SK-MEL-5 (cell line): ENCODE data around the gene CDC37. TPM values are rescaled to one million over a fixed set of nuclear protein-coding genes. Genes with fewer than 3 reads are reported as not detected.
A peak's percentile ranks its signal among the peaks of the same experiment; 100 is the strongest.

Experiments used
- DNase-seq: peaks from one replicate; pipeline ENCODE4 v3.0.0-alpha.2; 2016; ENCODE audit warnings: low read depth, low spot score
- in situ Hi-C: cut with HindIII; loops from 2 replicates; pipeline ENCODE4 v1.10.0; 2016; ENCODE audit warnings: low sequenced_read_pairs, high pct_unique_total_duplicates, low pct_unique_long_range_greater_than_20kb
- polyA plus RNA-seq, 2 experiments: library from polyadenylated mRNA; depleted of rRNA; stranded (reverse); fragments of >200 nt; gene quantifications; 2 replicates each; pipeline ENCODE4 v1.2.3, GENCODE V29; 2015
- total RNA-seq: library from RNA; depleted of rRNA; stranded (reverse); fragments of >200 nt; shearing (Covaris generic); gene quantifications from 2 replicates; pipeline ENCODE4 v1.2.3, GENCODE V29; 2014; rRNA removed

The CDC37 gene
- 225 and 232 TPM in 2 replicates for total RNA-seq
- 251 and 277 TPM in 2 replicates for polyA plus RNA-seq (2015; cell fraction: cytosol; rRNA removed)
- 905 and 990 TPM in 2 replicates for polyA plus RNA-seq (2015; cell fraction: nucleus; rRNA removed)

- peak; percentile 93 for DNase-seq
- in situ Hi-C loops: no loop called here
Measured at GRCh38 chr19:10403137-10404021, at the start of gene CDC37. CDC37 (minus strand) TSS chr19:10403542; CDS start chr19:10403479, 63 bp downstream.

DNA sequence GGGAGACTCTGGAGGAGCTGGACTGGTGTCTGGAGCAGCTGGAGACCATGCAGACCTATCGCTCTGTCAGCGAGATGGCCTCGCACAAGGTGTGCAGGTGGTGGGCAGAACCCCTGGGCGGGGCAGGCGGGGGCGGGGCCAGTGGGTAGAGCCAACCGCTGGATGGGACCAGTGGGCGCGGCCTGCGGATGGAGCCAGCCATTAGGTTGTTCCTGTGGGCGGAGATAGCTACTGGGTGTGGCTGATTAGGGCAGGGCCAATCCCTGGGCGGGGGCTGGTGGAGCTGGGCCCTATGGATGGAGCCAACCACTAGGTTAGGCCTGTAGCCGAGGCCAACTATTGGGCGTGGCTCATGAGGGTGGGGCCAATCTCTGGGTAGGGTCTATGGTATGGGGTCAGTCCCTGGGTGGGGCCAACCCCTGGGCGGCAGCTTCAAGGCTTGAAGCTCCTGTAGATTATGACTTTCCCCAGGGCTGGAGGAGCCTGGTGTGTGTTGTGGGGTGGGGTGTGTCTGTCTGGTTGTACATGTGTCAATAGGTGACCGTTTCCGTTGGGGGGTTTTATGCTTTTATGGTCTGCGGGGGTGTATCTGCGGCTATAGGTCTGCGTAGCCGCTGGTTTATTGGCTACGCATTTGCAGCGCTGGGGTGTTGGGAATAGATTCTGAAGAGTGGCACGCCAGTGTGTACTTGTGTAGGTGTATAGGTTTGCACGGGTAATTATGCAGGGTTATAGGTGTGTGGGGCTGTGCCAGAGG lies 47.7 kb upstream of the CDC37 start:
- in situ Hi-C loops: no loop called here

DNA sequence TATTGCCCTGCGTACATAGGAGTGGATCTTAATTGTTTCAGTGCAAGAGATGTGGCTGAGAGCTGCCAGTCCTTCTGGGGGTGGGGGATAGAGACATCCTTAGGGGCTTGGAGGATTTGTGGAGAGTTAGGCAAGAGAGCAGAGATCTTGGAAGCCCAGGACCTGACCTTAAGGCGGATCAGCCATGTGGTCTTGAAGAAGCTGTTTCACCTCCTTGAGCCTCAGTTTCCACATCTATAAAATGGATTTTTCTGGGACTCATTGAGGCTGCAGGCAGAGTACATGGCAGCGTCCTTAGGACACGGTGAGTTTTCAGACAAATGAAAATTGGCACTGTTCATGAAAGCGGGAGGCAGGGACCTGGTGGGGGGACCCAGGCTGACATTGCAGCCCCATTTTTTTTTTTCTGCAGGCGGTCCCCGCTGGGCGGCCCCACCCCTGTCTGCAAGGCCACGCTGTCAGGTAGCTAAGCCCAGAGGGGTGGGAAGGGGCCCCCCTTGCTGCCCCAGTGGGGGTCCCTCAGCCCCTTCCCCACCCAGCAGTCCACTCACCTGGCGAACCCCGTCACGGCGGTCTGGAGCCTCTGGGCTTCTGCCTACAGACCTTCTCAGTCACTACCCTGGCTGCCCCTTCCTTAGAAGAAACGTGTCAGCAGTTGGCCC lies 47.0 kb upstream of the CDC37 start:
- DNase-seq: no peak
- in situ Hi-C loops: no loop called here

More for the DNA sequence above, 47.7 kb upstream of the CDC37 start:
- DNase-seq: peak; percentile 53

- DNase-seq: no peak
- in situ Hi-C loops: no loop called here
Measured at GRCh38 chr19:10449037-10449436, 45.7 kb upstream of the CDC37 start.

GRCh38 chr19:10442698-10443097 lies 39.4 kb upstream of the CDC37 start:
- in situ Hi-C loops: no loop called here
- DNase-seq: no peak

- DNase-seq: no peak
- in situ Hi-C loops: no loop called here
Measured at GRCh38 chr19:10439588-10439987, 36.2 kb upstream of the CDC37 start.

GRCh38 chr19:10433131-10433536 lies 29.8 kb upstream of the CDC37 start:
- in situ Hi-C loops: no loop called here
- DNase-seq: no peak

DNA sequence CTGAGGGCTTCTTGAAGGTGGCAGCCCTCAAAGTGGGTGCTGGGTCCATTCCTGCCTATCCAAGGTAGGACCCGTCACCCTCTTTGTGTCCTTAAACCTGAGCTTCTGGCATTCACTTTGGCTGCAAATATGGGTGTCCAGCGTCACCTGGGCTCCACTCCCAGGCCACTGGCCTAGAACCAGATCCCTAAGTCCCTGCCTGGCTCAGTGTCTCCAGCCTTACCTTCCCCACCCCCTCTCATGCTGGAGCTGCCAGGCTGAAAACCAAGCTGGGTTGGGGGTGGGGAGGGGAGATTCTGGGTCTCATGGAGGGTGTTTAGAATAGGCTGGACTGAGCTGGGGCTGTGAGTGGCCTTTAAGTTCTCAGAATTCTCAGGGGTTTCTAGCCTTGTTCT lies 29.4 kb upstream of the CDC37 start:
- no peak for DNase-seq

DNA sequence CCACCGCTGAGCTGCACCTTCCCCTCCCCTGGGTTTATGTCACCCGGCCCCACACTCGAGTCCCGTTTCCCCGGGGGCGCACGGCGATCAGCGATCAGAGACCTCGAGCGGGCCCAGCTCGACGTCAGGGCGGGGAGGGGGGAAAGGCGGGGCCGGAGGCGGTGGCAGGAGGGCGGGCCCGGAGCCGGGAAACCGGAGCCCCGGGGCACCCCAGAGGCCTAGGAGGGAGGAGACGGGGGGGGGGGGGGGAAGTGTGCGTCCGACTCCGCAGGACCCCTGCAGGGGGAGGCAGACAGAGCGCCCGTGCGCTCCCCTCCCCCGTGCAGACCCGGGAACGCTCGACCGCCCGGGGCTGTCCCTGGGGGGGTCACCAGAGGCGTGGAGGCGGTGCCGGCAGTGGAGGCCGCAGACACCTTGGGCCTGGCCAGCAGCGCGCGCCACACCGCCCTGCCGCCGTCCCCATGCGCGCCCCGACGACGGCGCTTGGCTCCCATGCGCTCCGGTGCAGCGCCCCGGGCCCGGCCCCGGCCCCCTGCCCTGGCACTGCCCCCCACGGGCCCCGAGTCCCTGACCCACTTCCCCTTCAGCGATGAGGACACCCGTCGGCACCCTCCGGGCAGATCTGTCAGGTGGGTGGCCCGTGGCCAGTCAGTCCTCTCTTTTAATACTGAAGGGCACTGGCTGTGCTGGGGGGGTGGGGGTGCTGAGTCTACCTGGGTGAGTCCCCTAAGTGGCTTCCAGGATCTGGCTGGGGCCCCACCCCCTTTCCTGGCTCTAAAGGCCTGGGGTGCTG lies 28.8 kb upstream of the CDC37 start:
- in situ Hi-C loops: no loop called here
- DNase-seq: no peak

More for the DNA sequence above, 29.4 kb upstream of the CDC37 start:
- in situ Hi-C loops: no loop called here

DNA sequence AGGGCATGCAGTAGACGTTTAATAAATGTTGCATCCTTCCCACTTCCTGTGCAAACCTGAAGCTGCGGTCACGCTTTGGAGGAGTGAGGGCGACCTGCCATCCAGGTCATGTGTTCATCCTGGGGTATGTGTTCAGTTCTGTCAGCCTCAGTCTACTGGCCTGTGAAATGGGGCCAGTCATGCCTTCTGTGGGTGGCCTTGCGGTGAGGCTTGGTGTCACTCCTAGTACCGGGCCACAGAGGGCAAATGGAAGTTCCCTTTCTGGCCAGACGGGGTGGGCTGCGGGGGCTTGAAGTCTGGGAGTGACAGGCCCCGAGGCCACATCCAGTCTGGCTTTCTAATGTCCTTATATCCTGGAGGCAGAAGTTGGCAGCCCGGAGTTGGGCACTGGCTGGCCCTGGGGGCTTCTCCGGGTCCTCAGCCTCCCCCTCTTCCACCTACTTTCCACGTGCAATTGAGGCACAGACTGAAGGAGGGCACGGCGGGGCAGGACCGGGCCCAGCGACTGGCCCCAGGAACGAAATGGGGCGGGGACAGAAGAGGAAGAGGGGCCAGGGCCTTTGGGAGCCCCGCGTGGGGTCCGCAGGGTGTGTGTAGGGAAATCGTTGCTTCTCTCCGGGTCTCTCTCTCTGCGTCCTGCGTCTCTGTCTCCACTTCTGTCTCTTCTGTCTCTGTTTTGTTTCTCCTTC lies 28.1 kb upstream of the CDC37 start:
- no peak for DNase-seq
- in situ Hi-C loops: no loop called here

DNA sequence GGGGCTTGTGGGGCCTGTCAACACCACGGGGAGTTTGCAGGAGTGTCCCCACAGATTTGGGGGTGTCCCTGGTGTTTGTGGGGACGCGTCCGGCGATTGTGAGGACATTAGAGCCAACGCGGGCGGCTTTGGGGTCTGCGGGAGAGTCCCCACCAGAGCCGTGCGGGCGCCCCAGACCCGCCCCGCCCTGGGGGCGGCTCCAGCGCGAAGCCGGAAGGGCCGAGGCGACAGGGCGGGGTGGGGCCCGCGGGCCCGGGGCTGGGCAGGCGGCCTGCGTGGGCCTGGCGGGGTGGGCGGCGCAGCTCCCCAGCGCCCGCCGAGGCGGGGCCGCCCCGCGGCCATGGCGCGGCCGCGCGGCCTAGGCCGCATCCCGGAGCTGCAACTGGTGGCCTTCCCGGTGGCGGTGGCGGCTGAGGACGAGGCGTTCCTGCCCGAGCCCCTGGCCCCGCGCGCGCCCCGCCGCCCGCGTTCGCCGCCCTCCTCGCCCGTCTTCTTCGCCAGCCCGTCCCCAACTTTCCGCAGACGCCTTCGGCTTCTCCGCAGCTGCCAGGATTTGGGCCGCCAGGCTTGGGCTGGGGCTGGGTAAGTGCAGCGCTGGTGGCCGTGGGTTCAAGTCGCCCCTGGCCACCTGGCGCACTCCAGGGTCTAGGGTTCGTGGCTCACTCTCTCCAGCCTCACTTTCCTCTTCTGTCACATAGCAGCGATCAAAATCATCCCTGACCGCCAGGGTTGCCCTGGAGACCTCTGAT lies 27.3 kb upstream of the CDC37 start:
- in situ Hi-C loops: no loop called here
- DNase-seq: no peak

- DNase-seq: no peak
- in situ Hi-C loops: no loop called here
Measured at GRCh38 chr19:10428996-10429381, 25.6 kb upstream of the CDC37 start.

DNA sequence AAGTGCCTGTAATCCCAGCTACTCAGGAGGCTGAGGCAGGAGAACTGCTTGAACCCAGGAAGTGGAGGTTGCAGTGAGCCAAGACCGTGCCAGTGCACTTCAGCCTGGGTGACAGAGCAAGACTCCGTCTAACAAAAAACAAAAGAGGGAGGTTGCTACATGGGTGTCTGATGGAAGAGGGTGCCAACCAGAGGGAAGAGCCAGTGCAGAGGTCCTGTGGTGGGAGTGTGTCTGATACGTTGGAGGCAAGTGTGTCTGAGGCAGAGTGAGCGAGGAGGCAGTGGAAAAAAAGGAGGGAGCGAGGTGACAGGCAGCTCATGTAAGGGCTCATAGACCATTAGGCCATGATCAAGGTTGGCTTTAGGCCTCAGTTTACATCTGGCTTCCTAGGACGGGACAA lies 23.8 kb upstream of the CDC37 start:
- no peak for DNase-seq
- in situ Hi-C loops: no loop called here

- in situ Hi-C loops: no loop called here
- DNase-seq: peak; percentile 68
Measured at GRCh38 chr19:10424011-10424637, 20.8 kb upstream of the CDC37 start.

- in situ Hi-C loops: no loop called here
- no peak for DNase-seq
Measured at GRCh38 chr19:10422846-10423245, 19.5 kb upstream of the CDC37 start.

- in situ Hi-C loops: no loop called here
- DNase-seq: no peak
Measured at GRCh38 chr19:10422046-10422461, 18.7 kb upstream of the CDC37 start.
